SU-DHL-6 (cell line): Measurements from ENCODE around the gene PDXP.

ENCODE experiments used
- H2AFZ ChIP-seq: fragments of 200-600 bp; sonication (generic); 2 replicates; pipeline ENCODE4 v1.6.1; 2014; ENCODE audit warnings: low read depth, mild to moderate bottlenecking, moderate library complexity, mixed read lengths, antibody characterized with exemption, low read length; ENCODE audit not compliant: severe bottlenecking
- H3F3A ChIP-seq: fragments of 200-600 bp; shearing (Covaris generic); 2 replicates; pipeline ENCODE4 v1.6.0; 2016; ENCODE audit warnings: antibody characterized with exemption, mild to moderate bottlenecking; ENCODE audit not compliant: insufficient read depth
- H3K27ac ChIP-seq: fragments of 200-600 bp; sonication (generic); 2 replicates; pipeline ENCODE4 v1.5.1; 2016; ENCODE audit warnings: low read depth, mild to moderate bottlenecking, low read length, moderate library complexity, mixed read lengths
- H3K27me3 ChIP-seq: fragments of 200-600 bp; sonication (generic), shearing (Covaris generic); 2 replicates; pipeline ENCODE4 v1.6.0; 2014; ENCODE audit warnings: mild to moderate bottlenecking, low read length
- H3K36me3 ChIP-seq: fragments of 200-600 bp; sonication (generic); 2 replicates; pipeline ENCODE4 v1.6.1; 2014; ENCODE audit warnings: mild to moderate bottlenecking, low read length, mixed read lengths
- H3K4me2 ChIP-seq: fragments of 300-600, 200-600 bp; shearing (Covaris generic), sonication (generic); 2 replicates; pipeline ENCODE4 v1.6.0; 2014; ENCODE audit warnings: low read length, low read depth, mild to moderate bottlenecking; ENCODE audit not compliant: poor library complexity, severe bottlenecking
- H3K4me3 ChIP-seq: fragments of 200-600 bp; sonication (generic); 2 replicates; pipeline ENCODE4 v1.5.1; 2014; ENCODE audit warnings: antibody characterized with exemption, low read length, mild to moderate bottlenecking, mixed read lengths; ENCODE audit not compliant: insufficient read depth, poor library complexity, severe bottlenecking
- H3K79me2 ChIP-seq: fragments of 200-600 bp; sonication (generic); 2 replicates; pipeline ENCODE4 v1.6.1; 2014; ENCODE audit warnings: mild to moderate bottlenecking, low read length, moderate library complexity; ENCODE audit not compliant: insufficient read depth
- H3K9ac ChIP-seq: fragments of 200-600 bp; sonication (generic); 2 replicates; pipeline ENCODE4 v1.7.0; 2014; ENCODE audit warnings: mild to moderate bottlenecking, low read length
- H3K9me2 ChIP-seq: fragments of 200-600 bp; sonication (generic); replicated peaks from 2 replicates; pipeline ENCODE4 v1.6.1; 2014; ENCODE audit warnings: low read length; ENCODE audit not compliant: insufficient read depth
- H3K9me3 ChIP-seq: fragments of 200-600 bp; sonication (generic); 2 replicates; pipeline ENCODE4 v1.6.1; 2014; ENCODE audit warnings: low read length, mixed read lengths; ENCODE audit not compliant: insufficient read depth
- H4K20me1 ChIP-seq: fragments of 200-600 bp; sonication (generic); 2 replicates; pipeline ENCODE4 v1.6.1; 2014; ENCODE audit warnings: low read depth, mild to moderate bottlenecking, antibody characterized with exemption, low read length, moderate library complexity, mixed read lengths
- EZH2phosphoT487 ChIP-seq: fragments of 200-600 bp; sonication (generic), shearing (Covaris generic); conservative IDR thresholded peaks from 2 replicates; pipeline ENCODE4 v1.6.1; 2018; ENCODE audit warnings: mild to moderate bottlenecking, antibody characterized with exemption, low read length, moderate library complexity, mixed read lengths
- TF ChIP-seq, protein P1 (sequence below): fragments of 200-600 bp; sonication (generic); IDR thresholded peaks from one replicate; pipeline ENCODE4 v1.5.1; 2017; ENCODE audit warnings: antibody characterized with exemption, mild to moderate bottlenecking, low read length, moderate library complexity; ENCODE audit not compliant: insufficient read depth, poor library complexity, severe bottlenecking

The PDXP gene

DNA sequence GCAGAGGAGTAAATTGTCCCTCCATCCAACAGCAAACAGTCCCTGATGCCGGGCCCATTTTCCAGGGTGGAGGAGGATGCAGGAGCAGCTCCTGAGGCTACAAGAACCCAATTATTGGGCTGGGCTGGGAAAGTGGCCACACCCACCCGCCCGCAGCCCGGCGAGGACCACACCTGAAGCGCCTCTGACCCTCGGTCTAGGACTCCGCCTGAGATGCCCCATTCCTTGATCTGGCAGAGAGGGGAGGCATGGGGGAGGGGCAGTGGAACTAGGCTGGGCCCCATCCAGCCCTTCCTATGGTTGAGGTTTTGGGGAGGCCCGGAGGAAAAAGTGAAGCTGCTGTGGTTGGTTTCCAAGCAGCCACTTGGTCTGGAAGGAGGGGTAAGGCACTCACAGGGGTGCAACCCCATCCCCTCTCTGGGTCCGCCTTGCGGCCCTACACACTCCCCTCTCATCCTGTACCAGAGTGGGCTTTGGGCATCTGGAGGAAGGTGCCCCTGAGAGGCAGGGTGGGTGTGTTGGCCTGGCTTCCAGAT lies 14.5 kb downstream of the PDXP start:
- no peaks in the 10 kb centered on the region for H3K27me3 ChIP-seq
- no peak for TF ChIP-seq EZH2phosphoT487
- TF ChIP-seq, protein P1, sequence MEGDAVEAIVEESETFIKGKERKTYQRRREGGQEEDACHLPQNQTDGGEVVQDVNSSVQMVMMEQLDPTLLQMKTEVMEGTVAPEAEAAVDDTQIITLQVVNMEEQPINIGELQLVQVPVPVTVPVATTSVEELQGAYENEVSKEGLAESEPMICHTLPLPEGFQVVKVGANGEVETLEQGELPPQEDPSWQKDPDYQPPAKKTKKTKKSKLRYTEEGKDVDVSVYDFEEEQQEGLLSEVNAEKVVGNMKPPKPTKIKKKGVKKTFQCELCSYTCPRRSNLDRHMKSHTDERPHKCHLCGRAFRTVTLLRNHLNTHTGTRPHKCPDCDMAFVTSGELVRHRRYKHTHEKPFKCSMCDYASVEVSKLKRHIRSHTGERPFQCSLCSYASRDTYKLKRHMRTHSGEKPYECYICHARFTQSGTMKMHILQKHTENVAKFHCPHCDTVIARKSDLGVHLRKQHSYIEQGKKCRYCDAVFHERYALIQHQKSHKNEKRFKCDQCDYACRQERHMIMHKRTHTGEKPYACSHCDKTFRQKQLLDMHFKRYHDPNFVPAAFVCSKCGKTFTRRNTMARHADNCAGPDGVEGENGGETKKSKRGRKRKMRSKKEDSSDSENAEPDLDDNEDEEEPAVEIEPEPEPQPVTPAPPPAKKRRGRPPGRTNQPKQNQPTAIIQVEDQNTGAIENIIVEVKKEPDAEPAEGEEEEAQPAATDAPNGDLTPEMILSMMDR, result no peak
- H2AFZ ChIP-seq, result no peak overlapping the region
- H3K4me3 ChIP-seq, result no peak overlapping the region
- no peak overlapping the region for H3K9ac ChIP-seq
- H3K36me3 ChIP-seq, result no peaks in the 10 kb centered on the region
- H3F3A ChIP-seq, result peaks cover 13% of the 10 kb centered on the region
- H4K20me1 ChIP-seq, result no peaks in the 10 kb centered on the region
- H3K79me2 ChIP-seq, result no peaks in the 10 kb centered on the region
- H3K27ac ChIP-seq, result no peak overlapping the region
- no peak overlapping the region for H3K4me2 ChIP-seq
- no peaks in the 10 kb centered on the region for H3K9me2 ChIP-seq
- H3K9me3 ChIP-seq, result no peaks in the 10 kb centered on the region

DNA sequence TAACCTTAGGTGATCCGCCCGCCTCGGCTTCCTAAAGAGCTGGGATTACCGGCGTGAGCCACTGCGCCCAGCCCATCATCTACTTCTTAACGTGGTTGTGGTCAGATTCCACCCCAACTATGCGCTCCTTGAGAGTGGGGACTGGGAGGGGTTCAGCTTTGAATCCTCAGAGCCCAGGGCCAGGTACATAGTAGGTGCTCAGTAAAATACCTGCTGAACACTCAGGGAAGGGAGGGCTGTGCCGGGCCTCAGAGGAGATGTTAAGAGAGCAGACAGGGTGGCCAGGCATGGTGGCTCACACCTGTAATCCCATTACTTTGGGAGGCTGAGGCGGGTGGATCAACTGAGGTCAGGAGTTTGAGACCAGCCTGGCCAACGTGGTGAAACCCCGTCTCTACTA lies 15.7 kb downstream of the PDXP start:
- no peaks in the 10 kb centered on the region for H3K36me3 ChIP-seq
- H2AFZ ChIP-seq, result no peak overlapping the region
- no peaks in the 10 kb centered on the region for H3K9me3 ChIP-seq
- H3K9ac ChIP-seq, result no peak overlapping the region
- H4K20me1 ChIP-seq, result no peaks in the 10 kb centered on the region
- H3F3A ChIP-seq, result peaks cover 13% of the 10 kb centered on the region
- H3K4me3 ChIP-seq, result no peak overlapping the region
- no peak overlapping the region for H3K4me2 ChIP-seq
- H3K27ac ChIP-seq, result no peak overlapping the region
- H3K27me3 ChIP-seq, result no peaks in the 10 kb centered on the region
- no peaks in the 10 kb centered on the region for H3K9me2 ChIP-seq
- H3K79me2 ChIP-seq, result no peaks in the 10 kb centered on the region
- TF ChIP-seq, protein P1, result no peak
- TF ChIP-seq EZH2phosphoT487, result no peak

DNA sequence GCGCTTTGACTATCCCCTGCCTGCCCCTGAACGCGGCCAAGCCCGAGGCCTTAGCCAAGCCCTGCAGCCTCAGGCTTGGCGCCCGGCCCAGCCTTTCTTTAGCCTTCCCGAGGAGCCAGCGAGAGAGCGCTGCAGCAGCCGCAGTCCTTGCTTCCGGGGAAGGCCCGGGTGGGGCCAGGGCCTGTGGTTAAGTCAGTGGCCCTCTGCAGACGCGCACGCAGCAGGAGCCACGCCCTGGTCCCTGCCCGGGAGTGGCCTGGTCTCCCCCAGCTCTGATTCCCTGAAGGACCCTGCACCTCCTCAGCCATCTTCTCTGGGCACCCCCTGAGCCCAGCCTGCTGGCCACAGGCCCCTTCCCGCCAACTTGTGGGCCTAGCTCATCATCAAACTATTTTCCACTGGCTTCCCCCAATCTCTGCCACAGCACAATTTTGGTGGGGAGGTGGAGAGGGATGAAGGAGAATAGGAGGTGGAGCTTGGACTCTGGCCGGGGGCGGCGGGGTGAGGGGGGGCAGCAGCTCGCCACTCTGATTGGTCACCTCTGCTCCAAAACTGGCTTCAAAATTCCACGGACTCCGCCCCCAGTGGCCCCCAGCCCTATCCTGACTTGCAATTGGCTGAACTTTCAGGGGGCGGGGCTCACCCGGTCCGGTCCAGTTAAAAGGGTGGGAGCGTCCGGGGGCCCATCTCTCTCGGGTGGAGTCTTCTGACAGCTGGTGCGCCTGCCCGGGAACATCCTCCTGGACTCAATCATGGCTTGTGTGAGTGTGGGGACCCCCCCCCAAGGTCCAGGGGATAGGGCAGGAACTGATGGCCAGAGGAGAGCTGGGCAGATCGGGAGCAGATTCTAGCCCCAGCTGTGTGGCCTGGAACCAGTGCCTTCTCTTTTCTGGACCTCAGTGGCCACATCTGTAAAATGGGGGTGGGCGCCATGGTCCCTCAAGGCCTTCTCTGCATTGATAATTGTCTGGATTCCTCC lies 16.7 kb downstream of the PDXP start, which contains the start of gene LGALS1:
TSS of gene LGALS1 (plus strand) at position 686 of the 979 bp plus-strand sequence. CDS start at position 753, 67 bp downstream.
- Histone ChIP-seq H3K27ac (peak within 1 kb of the TSS; percentile 75), H2AFZ (peak within 1 kb of the TSS; percentile 84)

More for the DNA sequence above, 16.7 kb downstream of the PDXP start, which contains the start of gene LGALS1:
- no peaks in the 10 kb centered on the region for H3K27me3 ChIP-seq
- H3K9ac ChIP-seq, result peak within 1 kb of the TSS; percentile 47
- no peaks in the 10 kb centered on the region for H4K20me1 ChIP-seq
- no peaks in the 10 kb centered on the region for H3K9me3 ChIP-seq
- no peak for TF ChIP-seq EZH2phosphoT487
- TF ChIP-seq, protein P1, result no peak
- peaks cover 15% of the 10 kb centered on the region for H3F3A ChIP-seq
- peak within 1 kb of the TSS; percentile 78 for H3K4me2 ChIP-seq
- H3K79me2 ChIP-seq, result no peaks in the 10 kb centered on the region
- H3K36me3 ChIP-seq, result no peaks in the 10 kb centered on the region
- peak within 1 kb of the TSS; percentile 55 for H3K4me3 ChIP-seq
- H3K9me2 ChIP-seq, result no peaks in the 10 kb centered on the region
